ENCODE measurements around the gene MAMDC4. TPM values are rescaled to one million over a fixed set of nuclear protein-coding genes. Genes with fewer than 3 reads are reported as not detected.
"Not testable (repeated sequence)": the region's sequence is repeated elsewhere in the genome, so short reads cannot be mapped to it uniquely, and the experiment has no call there.

Gene MAMDC4
- total and polyA plus RNA-seq, 2 of the 8 experiments (the other 6 are each of a cell fraction or from before 2014, with no cell fraction given), result 3.1 to 4.5 TPM

- H2BK5ac ChIP-seq (ENCODE audit: low read depth, low read length); H4K91ac ChIP-seq (replicated peaks; ENCODE audit: insufficient read length, low read length); H3K79me1 ChIP-seq (ENCODE audit: low read depth, low read length); H3K9ac ChIP-seq (replicated peaks in 1 of 4; ENCODE audit: extremely low read depth in 1 of 4, low read depth in 3 of 4, low read length in 3 of 4); FAIRE-seq; H3K27me3 ChIP-seq (replicated peaks in 1 of 4; ENCODE audit: control insufficient read depth in 3 of 4, extremely low read depth in 1 of 4, insufficient read depth in 3 of 4, low read length in 3 of 4); H3K23me2 ChIP-seq (ENCODE audit: low read depth, low read length); H3K27ac ChIP-seq (ENCODE audit: low read depth, low read length); H3K79me2 ChIP-seq (ENCODE audit: control insufficient read depth in 1 of 2, insufficient read depth in 2 of 2, low read length in 2 of 2); H4K5ac ChIP-seq (ENCODE audit: insufficient read length, low read depth, low read length); H3K23ac ChIP-seq (ENCODE audit: insufficient read length); H2AK5ac ChIP-seq (ENCODE audit: low read depth, low read length); H3K18ac ChIP-seq (ENCODE audit: extremely low read depth, low read length); H3K4me3 ChIP-seq (ENCODE audit: extremely low read depth in 1 of 4, insufficient read depth in 2 of 4, low read depth in 3 of 4, low read length in 4 of 4); H2BK15ac ChIP-seq (ENCODE audit: low read length); H3K4me2 ChIP-seq (ENCODE audit: insufficient read depth in 1 of 2, low read depth in 2 of 2, low read length in 2 of 2); H2AFZ ChIP-seq (ENCODE audit: low read length); H2BK12ac ChIP-seq (ENCODE audit: low read depth, low read length); H2BK20ac ChIP-seq (ENCODE audit: low read length); DNase-seq (ENCODE audit: low read depth in 1 of 2, low spot score in 2 of 2); H3K4me1 ChIP-seq (replicated peaks in 1 of 4; ENCODE audit: control insufficient read depth in 3 of 4, insufficient read depth in 4 of 4, low read length in 3 of 4); H3K14ac ChIP-seq (ENCODE audit: insufficient read length); H4K8ac ChIP-seq (ENCODE audit: extremely low read depth, insufficient read depth, low read length); H2BK120ac ChIP-seq (replicated peaks; ENCODE audit: low read depth, low read length); H3K9me3 ChIP-seq (ENCODE audit: insufficient read depth in 2 of 2, low read depth in 1 of 2, low read length in 1 of 2); H3K4ac ChIP-seq (replicated peaks; ENCODE audit: insufficient read length, low read depth, low read length); H3K56ac ChIP-seq (replicated peaks; ENCODE audit: insufficient read length, low read depth, low read length): not testable (repeated sequence)
- ChIA-PET CTCF (ENCODE audit: partially characterized antibody) (interaction anchor here (1.9 to 9.0 kb wide), 3 partner anchors 9 to 40 kb away, joined by 4 to 55 read pairs (median 6); partner anchors contain the start of gene AJM1), POLR2A (ENCODE audit: partially characterized antibody) (interaction anchor here (0.6 to 20.5 kb wide), 6 partner anchors 11 to 443 kb away, joined by 3 to 248 read pairs (median 14); partner anchors contain the start of genes MAMDC4 and RABL6)
- Histone ChIP-seq H4K20me1 (replicated peaks in 1 of 2; ENCODE audit: control insufficient read depth in 1 of 2, insufficient read depth in 2 of 2, low read length in 2 of 2) (peaks cover 3 to 15% of the 10 kb centered on the region in 2 experiments), H3K36me3 (ENCODE audit: control insufficient read depth in 2 of 4, insufficient read depth in 4 of 4, low read length in 3 of 4) (peaks cover 9 to 43% (median 28%) of the 10 kb centered on the region in 4 experiments)
- 88% methylated on average over 10 of the region's 16 CpGs; no CpG with 5 or more reads in 1 of the 2 experiments for WGBS, 2 experiments (ENCODE audit: extremely low coverage in 1 of 2, insufficient coverage in 1 of 2, insufficient read length in 1 of 2, insufficient replicate concordance in 2 of 2, low coverage in 1 of 2, low lambda C conversion rate in 2 of 2, missing lambda C conversion rate in 1 of 2)
Observed at GRCh38 chr9:136833381-136834048, 18.6 kb upstream of the MAMDC4 start.

All from H1 (cell line).